HepG2 (cell line): Measurements from ENCODE around the gene SRSF6. TPM values are rescaled to one million over a fixed set of nuclear protein-coding genes. Genes with fewer than 3 reads are reported as not detected.
A peak's percentile ranks its signal among the peaks of the same experiment; 100 is the strongest.
"Not testable (repeated sequence)": the region's sequence is repeated elsewhere in the genome, so short reads cannot be mapped to it uniquely, and the experiment has no call there.

Experiments used
- ATAC-seq: fragments of 200-7000 bp; cut with Tn5 transposase; 3 replicates; pipeline ENCODE4 v1.9.1; 2020; ENCODE audit warnings: mild to moderate bottlenecking, moderate library complexity
- BruUV-seq: library from RNA; stranded (reverse); fragments of 400-500 nt; replicated peaks from 2 replicates; lab custom pipeline; 2021; lab: Mats Ljungman, UMichigan
- CTCF ChIA-PET: fragments of 300-600 bp; formaldehyde crosslinking; extraction: SDS; loops from one replicate; lab custom pipeline; 2021; ENCODE audit warnings: low total read pairs, inconsistent platforms, low intra/inter-chr PET ratio; lab: Yijun Ruan, JAX
- POLR2A ChIA-PET: fragments of 350-600 bp; sonication (Branson Sonifier 250); formaldehyde crosslinking; loops from one replicate; lab custom pipeline; 2020; ENCODE audit warnings: antibody characterized with exemption, inconsistent platforms; lab: Yijun Ruan, JAX
- DNase-seq: peaks from one replicate; pipeline ENCODE4 v3.0.0-alpha.2; 2015; ENCODE audit warnings: low spot score
- FAIRE-seq: peaks from 3 replicates; lab custom pipeline; 2011; peaks lifted over from hg19 to GRCh38; lab: Jason Lieb, UNC
- H2AFZ ChIP-seq: one replicate; pipeline ENCODE4 v1.6.1; 2011; ENCODE audit warnings: low read length, inconsistent platforms
- H3K27ac ChIP-seq: fragments of 300-600 bp; 3 replicates; pipeline ENCODE4 v1.8.0; 2011; ENCODE audit warnings: mixed run types, mild to moderate bottlenecking, mixed read lengths, low read length, inconsistent platforms; ENCODE audit not compliant: insufficient read depth; ENCODE audit errors: extremely low read length
- H3K27me3 ChIP-seq, 2 experiments: fragments of 200-600 bp in 1 of 2; 2 replicates in 1 of 2; 3 replicates in 1 of 2; pipeline versions ENCODE4 v1.6.0 to v1.8.0; 2011; ENCODE audit warnings: low read length in 2 of 2, mild to moderate bottlenecking in 2 of 2, moderate library complexity in 2 of 2, inconsistent platforms in 1 of 2; ENCODE audit not compliant: insufficient read depth in 2 of 2, control insufficient read depth in 1 of 2
- H3K36me3 ChIP-seq, 2 experiments: fragments of 200-600 bp in 1 of 2; replicated peaks in 1 of 2; 2 replicates in 1 of 2; 3 replicates in 1 of 2; pipeline versions ENCODE4 v1.5.1 to v1.8.0; 2011; ENCODE audit warnings: low read length in 2 of 2, inconsistent platforms in 1 of 2; ENCODE audit not compliant: insufficient read depth in 2 of 2, control insufficient read depth in 1 of 2
- H3K4me1 ChIP-seq: 2 replicates; pipeline ENCODE4 v1.5.1; 2012; ENCODE audit warnings: low read length, inconsistent platforms; ENCODE audit not compliant: insufficient read depth
- H3K4me2 ChIP-seq: 2 replicates; pipeline ENCODE4 v1.6.0; 2011; ENCODE audit warnings: low read depth, low read length, inconsistent platforms
- H3K4me3 ChIP-seq, 3 experiments: fragments of 200-600 bp in 1 of 3; sonication (generic), shearing (Covaris generic) in 1 of 3; replicated peaks in 1 of 3; 2 replicates each; pipeline ENCODE4 v1.5.1; 2011 to 2016; ENCODE audit warnings: low read length in 3 of 3, inconsistent platforms in 2 of 3, low read depth in 2 of 3, mild to moderate bottlenecking in 2 of 3, control low read depth in 1 of 3, mixed read lengths in 1 of 3; ENCODE audit not compliant: insufficient read depth in 1 of 3
- H3K79me2 ChIP-seq: one replicate; pipeline ENCODE4 v1.6.1; 2011; ENCODE audit warnings: low read length, inconsistent platforms; ENCODE audit not compliant: insufficient read depth
- H3K9ac ChIP-seq: 2 replicates; pipeline ENCODE4 v1.6.0; 2011; ENCODE audit warnings: mild to moderate bottlenecking, low read depth, low read length, inconsistent platforms; ENCODE audit not compliant: insufficient read depth
- H3K9me3 ChIP-seq: 2 replicates; pipeline ENCODE4 v1.5.1; 2012; ENCODE audit warnings: mild to moderate bottlenecking, low read length
- H4K20me1 ChIP-seq: 2 replicates; pipeline ENCODE4 v1.6.0; 2011; ENCODE audit warnings: inconsistent platforms, mild to moderate bottlenecking, low read length, moderate library complexity; ENCODE audit not compliant: insufficient read depth
- ESRRA ChIP-seq: sonication (generic); formaldehyde crosslinking; IDR thresholded peaks from 2 replicates; pipeline ENCODE4 v1.5.1; 2020; ENCODE audit warnings: mild to moderate bottlenecking, low read depth, missing genetic modification reagents
- HNF4A ChIP-seq: sonication (generic); formaldehyde crosslinking; IDR thresholded peaks from 2 replicates; pipeline ENCODE4 v1.4.0; 2020; ENCODE audit warnings: missing genetic modification reagents
- HNF4G ChIP-seq, 2 experiments: sonication (generic) in 1 of 2; formaldehyde crosslinking in 1 of 2; IDR thresholded peaks; 2 replicates each; pipeline versions ENCODE4 v1.4.0 to v1.6.1; 2011 to 2020; ENCODE audit warnings: borderline replicate concordance in 2 of 2, low read depth in 2 of 2, mild to moderate bottlenecking in 2 of 2, low read length in 1 of 2, missing genetic modification reagents in 1 of 2, moderate library complexity in 1 of 2
- PHF20 ChIP-seq: sonication (generic); formaldehyde crosslinking; IDR thresholded peaks from 2 replicates; pipeline ENCODE4 v1.5.0; 2020; ENCODE audit warnings: mild to moderate bottlenecking, missing genetic modification reagents
- ZNF616 ChIP-seq: sonication (generic); formaldehyde crosslinking; IDR thresholded peaks from 2 replicates; pipeline ENCODE4 v1.5.0; 2020; ENCODE audit warnings: low read depth, mild to moderate bottlenecking, missing genetic modification reagents
- ZNF781 ChIP-seq: sonication (generic); formaldehyde crosslinking; IDR thresholded peaks from 2 replicates; pipeline ENCODE4 v1.5.1; 2020; ENCODE audit warnings: borderline replicate concordance, mild to moderate bottlenecking, missing genetic modification reagents; ENCODE audit errors: not compliant biosample characterization
- ZSCAN20 ChIP-seq: sonication (generic); formaldehyde crosslinking; IDR thresholded peaks from 2 replicates; pipeline ENCODE4 v1.4.0; 2020; ENCODE audit warnings: missing genetic modification reagents, mild to moderate bottlenecking, borderline replicate concordance
- ZXDC ChIP-seq: sonication (generic); formaldehyde crosslinking; IDR thresholded peaks from 2 replicates; pipeline ENCODE4 v1.5.0; 2020; ENCODE audit warnings: mild to moderate bottlenecking, missing genetic modification reagents
- WGBS: methylation state at CpG from one replicate; pipeline ENCODE4 v1.1.6; 2017; ENCODE audit warnings: low lambda C conversion rate; 5-methylcytosine and 5-hydroxymethylcytosine counted together
- in situ Hi-C: cut with HindIII; loops from 2 replicates; pipeline ENCODE4 v1.10.0; 2017; ENCODE audit warnings: low pct_unique_long_range_greater_than_20kb; ENCODE audit not compliant: extremely low pct_ligation_motif_present
- intact Hi-C: fragments of 100-400 bp; cut with micrococcal nuclease; formaldehyde crosslinking; loops from one replicate; pipeline ENCODE4 v1.10.0; 2022; ENCODE audit not compliant: unreplicated experiment
- polyA plus RNA-seq, 8 experiments: library from polyadenylated mRNA; depleted of rRNA in 3 of 8; stranded (reverse) in 7 of 8; unstranded in 1 of 8; fragments of >200 nt; fragmentation: Illumina TruSeq in 4 of 8; extraction: Trizol in 4 of 8; gene quantifications; 2 replicates each; pipeline versions ENCODE4 v1.2.1 to v1.2.3, GENCODE V29; 2011 to 2016; ENCODE audit warnings: low read depth in 4 of 8, missing spikeins in 1 of 8, mixed read lengths in 1 of 8; ENCODE audit not compliant: insufficient read depth in 1 of 8
- total RNA-seq, 5 experiments: library from RNA; depleted of rRNA; stranded (reverse); fragments of >200 nt; fragmentation: Illumina TruSeq; extraction: Trizol; gene quantifications; 2 replicates each; pipeline ENCODE4 v1.2.3, GENCODE V29; 2016; ENCODE audit warnings: low read depth in 1 of 5

The SRSF6 gene
- total and polyA plus RNA-seq, 2 of the 13 experiments (the other 11 are each of a cell fraction or from before 2014, with no cell fraction given) = 156 to 194 TPM

- TF ChIP-seq HNF4G (IDR thresholded peaks at IDR 0.05; ENCODE audit: borderline replicate concordance, low read depth, low read length) (peak; percentile 20; the same call in 1 of the 2 replicates), HNF4G (CRISPR knock-in tag; IDR thresholded peaks at IDR 0.05; ENCODE audit: borderline replicate concordance, low read depth) (no peak), ZXDC (CRISPR knock-in tag) (peak; percentile 54; the same call in 1 of the 2 replicates), ZNF781 (CRISPR knock-in tag) (no peak), PHF20 (0 out of 2 replicates have a peak, but pooled peaks have one; percentile 26), ESRRA (CRISPR knock-in tag) (peak; percentile 67; the same call in 1 of the 2 replicates), ZNF616 (CRISPR knock-in tag) (no peak), HNF4A (CRISPR knock-in tag) (peak; percentile 68), ZSCAN20 (CRISPR knock-in tag) (no peak)
Measured at GRCh38 chr20:43495388-43495787, 37.7 kb downstream of the SRSF6 start (continued).

GRCh38 chr20:43502021-43502420 lies 44.3 kb downstream of the SRSF6 start:
- H3K36me3 ChIP-seq, H2AFZ ChIP-seq, POLR2A ChIA-PET, H3K4me2 ChIP-seq, H3K9me3 ChIP-seq, in situ Hi-C loops, CTCF ChIA-PET, H3K27ac ChIP-seq, FAIRE-seq, H3K4me3 ChIP-seq, ATAC-seq, H4K20me1 ChIP-seq, H3K9ac ChIP-seq, intact Hi-C loops, DNase-seq, H3K79me2 ChIP-seq, BruUV-seq: not testable (repeated sequence)
- WGBS = 46% methylated on average over 8 of the region's 8 CpGs
- peaks cover 2 to 26% of the 10 kb centered on the region in 2 experiments; a peak in 3 of 5 replicates for H3K27me3 ChIP-seq
- H3K4me1 ChIP-seq = peaks cover 14% of the 10 kb centered on the region
